Measurements from ENCODE around the gene C12orf76. TPM values are rescaled to one million over a fixed set of nuclear protein-coding genes. Genes with fewer than 3 reads are reported as not detected.
"Not testable (repeated sequence)": the region's sequence is repeated elsewhere in the genome, so short reads cannot be mapped to it uniquely, and the experiment has no call there.

Gene C12orf76
- total and polyA plus RNA-seq, 2 donors (not counting 1 experiment from before 2014, with no cell fraction given): 21.5 to 28.5 TPM

- H3K9me3 Mint-ChIP-seq (ENCODE audit: insufficient read depth): no peaks in the 10 kb centered on the region
- Histone ChIP-seq H3K4me1 (ENCODE audit: control insufficient read depth in 2 of 2, insufficient read depth in 2 of 2, low read length in 2 of 2) (peaks cover 62 to 79% of the 10 kb centered on the region in 2 donors), H3K9me3 (ENCODE audit: control extremely low read depth in 1 of 3, control insufficient read depth in 2 of 3, insufficient read depth in 1 of 3, low read length in 2 of 3) (peaks cover 0 to 1% (median 0%) of the 10 kb centered on the region in 3 donors), H3K9ac (ENCODE audit: low read length) (peak overlapping the region; percentile 62), H3K4me2 (replicated peaks; ENCODE audit: low read depth, low read length, poor library complexity, severe bottlenecking) (peak overlapping the region; percentile 72), H3K79me2 (ENCODE audit: control insufficient read depth, insufficient read depth, low read length) (peaks cover 87% of the 10 kb centered on the region), H3K27ac (ENCODE audit: low read length in 2 of 2) (peak overlapping the region; percentile 89 to 97), H3K36me3 (replicated peaks in 1 of 2; ENCODE audit: control extremely low read depth in 1 of 2, control insufficient read depth in 1 of 2, extremely low read depth in 1 of 2, insufficient read depth in 2 of 2, low read length in 1 of 2) (peaks cover 7 to 20% of the 10 kb centered on the region in 2 experiments), H4K20me1 (ENCODE audit: control insufficient read depth, insufficient read depth, low read length, poor library complexity, severe bottlenecking) (no peaks in the 10 kb centered on the region), H2AFZ (ENCODE audit: insufficient read depth, low read depth, low read length, poor library complexity, severe bottlenecking) (peak overlapping the region; percentile 8), H3K4me3 (ENCODE audit: control extremely low read depth in 1 of 5, extremely low read depth in 1 of 5, insufficient read depth in 1 of 5, low read depth in 2 of 5, low read length in 4 of 5) (peak overlapping the region in 4 of 5 experiments; percentile 15 to 53 (median 42)), H3K27me3 (replicated peaks in 1 of 4; ENCODE audit: control extremely low read depth in 1 of 4, control insufficient read depth in 3 of 4, insufficient read depth in 4 of 4, low read length in 3 of 4) (no peaks in the 10 kb centered on the region)
- WGBS (ENCODE audit: insufficient coverage): 56% methylated on average over 12 of the region's 13 CpGs
- TF ChIP-seq EZH2 (IDR thresholded peaks at IDR 0.05; ENCODE audit: borderline replicate concordance, insufficient read depth, low read depth, low read length, poor library complexity, severe bottlenecking) (no peak), CTCF (IDR thresholded peaks at IDR 0.05) (no peak)
- POLR2A ChIA-PET: interaction anchor here (0.7 to 3.7 kb wide), 5 partner anchors 11 to 38 kb away, joined by 4 to 32 read pairs (median 4); partner anchors contain the start of gene ANKRD13A
- ATAC-seq (ENCODE audit: low read depth): peak; percentile 31
- H3K27me3 Mint-ChIP-seq: no peaks in the 10 kb centered on the region
- peaks cover 73% of the 10 kb centered on the region for H3K4me1 Mint-ChIP-seq
- peak overlapping the region; percentile 91 for H3K4me3 Mint-ChIP-seq
- DNase-seq: peak; percentile 83
- CTCF ChIA-PET: interaction anchor here (0.7 to 5.5 kb wide), 6 partner anchors 9 to 636 kb away, joined by 3 to 46 read pairs (median 4); partner anchors contain the start of genes ANKRD13A and GIT2
- intact Hi-C loops (cut with micrococcal nuclease): loop anchor here (1.0 kb wide), 1 partner anchor 12 kb away; the partner anchor contains the start of gene ANKRD13A
- peak overlapping the region; percentile 95 for H3K27ac Mint-ChIP-seq
Measured at GRCh38 chr12:110010853-110011723, 37.2 kb downstream of the C12orf76 start.

GRCh38 chr12:110008681-110009398 is 39.5 kb downstream of the C12orf76 start:
- Histone ChIP-seq H3K79me2 (ENCODE audit: control insufficient read depth, insufficient read depth, low read length) (peaks cover 91% of the 10 kb centered on the region), H3K36me3 (replicated peaks in 1 of 2; ENCODE audit: control extremely low read depth in 1 of 2, control insufficient read depth in 1 of 2, extremely low read depth in 1 of 2, insufficient read depth in 2 of 2, low read length in 1 of 2) (peaks cover 7 to 13% of the 10 kb centered on the region in 2 experiments), H3K4me1 (ENCODE audit: control insufficient read depth in 2 of 2, insufficient read depth in 2 of 2, low read length in 2 of 2) (peaks cover 67 to 84% of the 10 kb centered on the region in 2 donors), H3K27ac (ENCODE audit: low read length in 2 of 2) (peak overlapping the region; percentile 25 to 97)
- POLR2A ChIA-PET; H3K4me2 ChIP-seq (replicated peaks; ENCODE audit: low read depth, low read length, poor library complexity, severe bottlenecking); H2AFZ ChIP-seq (ENCODE audit: insufficient read depth, low read depth, low read length, poor library complexity, severe bottlenecking); H3K27me3 Mint-ChIP-seq; DNase-seq; H3K4me3 ChIP-seq (ENCODE audit: control extremely low read depth in 1 of 5, extremely low read depth in 1 of 5, insufficient read depth in 1 of 5, low read depth in 2 of 5, low read length in 4 of 5); ATAC-seq (ENCODE audit: low read depth); intact Hi-C loops (cut with micrococcal nuclease); H3K9me3 ChIP-seq (ENCODE audit: control extremely low read depth in 1 of 3, control insufficient read depth in 2 of 3, insufficient read depth in 1 of 3, low read length in 2 of 3); H3K27me3 ChIP-seq (replicated peaks in 1 of 4; ENCODE audit: control extremely low read depth in 1 of 4, control insufficient read depth in 3 of 4, insufficient read depth in 4 of 4, low read length in 3 of 4); H4K20me1 ChIP-seq (ENCODE audit: control insufficient read depth, insufficient read depth, low read length, poor library complexity, severe bottlenecking); H3K9ac ChIP-seq (ENCODE audit: low read length); H3K9me3 Mint-ChIP-seq (ENCODE audit: insufficient read depth); CTCF ChIA-PET: not testable (repeated sequence)
- 100% methylated on average over 4 of the region's 15 CpGs for WGBS (ENCODE audit: insufficient coverage)
- peaks cover 78% of the 10 kb centered on the region for H3K4me1 Mint-ChIP-seq
- peak overlapping the region; percentile 62 for H3K27ac Mint-ChIP-seq
- peak overlapping the region; percentile 54 for H3K4me3 Mint-ChIP-seq

All from B cell (primary cell).